WERI-Rb-1 (cell line): Measurements from ENCODE around the gene NMNAT2.

Source experiments
- DNase-seq: peaks from one replicate; pipeline ENCODE4 v3.0.0-alpha.2; 2020
- H3K27ac ChIP-seq: fragments of 250-450 bp; sonication (Bioruptor Pico); 2 replicates; pipeline ENCODE4 v1.5.1; 2020; ENCODE audit warnings: mild to moderate bottlenecking, moderate library complexity
- H3K27me3 ChIP-seq: fragments of 250-450 bp; sonication (Bioruptor Pico); 2 replicates; pipeline ENCODE4 v1.5.1; 2021; ENCODE audit warnings: mild to moderate bottlenecking, low read depth, moderate library complexity; ENCODE audit not compliant: insufficient read depth, severe bottlenecking
- H3K36me3 ChIP-seq: fragments of 250-450 bp; sonication (Bioruptor Pico); 2 replicates; pipeline ENCODE4 v1.5.1; 2020; ENCODE audit warnings: mild to moderate bottlenecking, moderate library complexity
- H3K4me3 ChIP-seq: 2 replicates; pipeline ENCODE4 v1.5.1; 2011; ENCODE audit warnings: low read depth, mild to moderate bottlenecking, control low read depth, low read length
- H3K9me3 ChIP-seq: fragments of 250-450 bp; sonication (Bioruptor Pico); 2 replicates; pipeline ENCODE4 v1.5.1; 2021; ENCODE audit warnings: mild to moderate bottlenecking, moderate library complexity; ENCODE audit not compliant: severe bottlenecking
- CTCF ChIP-seq: IDR thresholded peaks from 2 replicates; pipeline ENCODE4 v1.5.1; 2011; ENCODE audit warnings: low read depth, mild to moderate bottlenecking, control low read depth, inconsistent platforms, low read length

NMNAT2 gene

GRCh38 chr1:183444243-183444642, 26.1 kb upstream of the NMNAT2 start:
- DNase-seq, result no peak
- Histone ChIP-seq H3K36me3 (no peaks in the 10 kb centered on the region), H3K27ac (no peak overlapping the region), H3K9me3 (no peaks in the 10 kb centered on the region), H3K4me3 (no peak overlapping the region), H3K27me3 (no peaks in the 10 kb centered on the region)
- TF ChIP-seq CTCF, result no peak

- H3K4me3 ChIP-seq, result no peak overlapping the region
- DNase-seq, result no peak
- TF ChIP-seq CTCF, result no peak
- no peaks in the 10 kb centered on the region for H3K9me3 ChIP-seq
- H3K27me3 ChIP-seq, result no peaks in the 10 kb centered on the region
- H3K36me3 ChIP-seq, result no peaks in the 10 kb centered on the region
- no peak overlapping the region for H3K27ac ChIP-seq
Observed at GRCh38 chr1:183443466-183443865, 25.3 kb upstream of the NMNAT2 start.

- no peak for DNase-seq
- Histone ChIP-seq H3K27me3 (no peaks in the 10 kb centered on the region), H3K27ac (no peak overlapping the region), H3K36me3 (no peaks in the 10 kb centered on the region), H3K4me3 (no peak overlapping the region), H3K9me3 (no peaks in the 10 kb centered on the region)
- no peak for TF ChIP-seq CTCF
Observed at GRCh38 chr1:183443011-183443410, 24.8 kb upstream of the NMNAT2 start.

- no peak for TF ChIP-seq CTCF
- DNase-seq, result no peak
- H3K27ac ChIP-seq, result no peak overlapping the region
- H3K36me3 ChIP-seq, result no peaks in the 10 kb centered on the region
- H3K27me3 ChIP-seq, result no peaks in the 10 kb centered on the region
- no peak overlapping the region for H3K4me3 ChIP-seq
- H3K9me3 ChIP-seq, result no peaks in the 10 kb centered on the region
Observed at GRCh38 chr1:183438060-183438459, 19.9 kb upstream of the NMNAT2 start.

- H3K9me3 ChIP-seq, result no peaks in the 10 kb centered on the region
- no peak for DNase-seq
- no peaks in the 10 kb centered on the region for H3K27me3 ChIP-seq
- TF ChIP-seq CTCF, result no peak
- H3K4me3 ChIP-seq, result no peak overlapping the region
- H3K36me3 ChIP-seq, result no peaks in the 10 kb centered on the region
- H3K27ac ChIP-seq, result no peak overlapping the region
Observed at GRCh38 chr1:183435497-183435896, 17.3 kb upstream of the NMNAT2 start.

- no peak overlapping the region for H3K4me3 ChIP-seq
- DNase-seq, result no peak
- TF ChIP-seq CTCF, result no peak
- H3K9me3 ChIP-seq, result no peaks in the 10 kb centered on the region
- no peaks in the 10 kb centered on the region for H3K36me3 ChIP-seq
- no peaks in the 10 kb centered on the region for H3K27me3 ChIP-seq
- H3K27ac ChIP-seq, result no peak overlapping the region
Observed at GRCh38 chr1:183433703-183434102, 15.5 kb upstream of the NMNAT2 start.
